Trophoblast cell (in vitro differentiated cells and primary cell): ENCODE measurements around the gene UST.
"Not testable (repeated sequence)": the region's sequence is repeated elsewhere in the genome, so short reads cannot be mapped to it uniquely, and the experiment has no call there.

ENCODE experiments used
- DNase-seq, 2 donors: peaks; one replicate each; pipeline ENCODE4 v3.0.0-alpha.2; 2016
- H2AFZ ChIP-seq: 2 replicates; pipeline ENCODE4 v1.6.1; 2013; ENCODE audit warnings: low read length, moderate library complexity, mild to moderate bottlenecking; ENCODE audit not compliant: insufficient read depth, poor library complexity
- H2AK5ac ChIP-seq: 2 replicates; pipeline ENCODE4 v1.6.1; 2013; ENCODE audit warnings: mild to moderate bottlenecking, low read length
- H2BK120ac ChIP-seq: 2 replicates; pipeline ENCODE4 v1.6.1; 2013; ENCODE audit warnings: low read length, mild to moderate bottlenecking, moderate library complexity; ENCODE audit not compliant: insufficient read depth, poor library complexity
- H2BK12ac ChIP-seq: 2 replicates; pipeline ENCODE4 v1.6.1; 2013; ENCODE audit warnings: mild to moderate bottlenecking, low read length, moderate library complexity
- H2BK5ac ChIP-seq: 2 replicates; pipeline ENCODE4 v1.6.1; 2013; ENCODE audit warnings: low read length, low read depth, moderate library complexity, mild to moderate bottlenecking; ENCODE audit not compliant: poor library complexity
- H3K14ac ChIP-seq: 2 replicates; pipeline ENCODE4 v1.6.1; 2013; ENCODE audit warnings: mild to moderate bottlenecking, low read length
- H3K18ac ChIP-seq: 2 replicates; pipeline ENCODE4 v1.6.1; 2013; ENCODE audit warnings: mild to moderate bottlenecking, low read length
- H3K23ac ChIP-seq: 2 replicates; pipeline ENCODE4 v1.6.1; 2013; ENCODE audit warnings: low read length
- H3K27ac ChIP-seq: 2 replicates; pipeline ENCODE4 v1.5.1; 2013; ENCODE audit warnings: low read depth, mild to moderate bottlenecking, inconsistent platforms, low read length, moderate library complexity
- H3K27me3 ChIP-seq: 2 replicates; pipeline ENCODE4 v1.6.1; 2013; ENCODE audit warnings: inconsistent platforms, mild to moderate bottlenecking, low read length, moderate library complexity; ENCODE audit not compliant: insufficient read depth
- H3K36me3 ChIP-seq, 2 experiments: 1 replicate in 1 of 2; 2 replicates in 1 of 2; pipeline ENCODE4 v1.6.1; 2013; ENCODE audit warnings: low read length in 2 of 2, mild to moderate bottlenecking in 2 of 2, moderate library complexity in 1 of 2; ENCODE audit not compliant: insufficient read depth in 2 of 2, control insufficient read depth in 1 of 2
- H3K4ac ChIP-seq: 2 replicates; pipeline ENCODE4 v1.6.1; 2013; ENCODE audit warnings: low read depth, mild to moderate bottlenecking, low read length, moderate library complexity
- H3K4me1 ChIP-seq, 2 experiments: 1 replicate in 1 of 2; 2 replicates in 1 of 2; pipeline ENCODE4 v1.6.1; 2013; ENCODE audit warnings: low read length in 2 of 2, mild to moderate bottlenecking in 2 of 2, moderate library complexity in 1 of 2; ENCODE audit not compliant: insufficient read depth in 2 of 2, control insufficient read depth in 1 of 2
- H3K4me2 ChIP-seq: 2 replicates; pipeline ENCODE4 v1.6.1; 2013; ENCODE audit warnings: inconsistent platforms, mild to moderate bottlenecking, low read length, moderate library complexity
- H3K4me3 ChIP-seq: 2 replicates; pipeline ENCODE4 v1.5.1; 2013; ENCODE audit warnings: mild to moderate bottlenecking, low read depth, low read length, inconsistent platforms
- H3K79me1 ChIP-seq: one replicate; pipeline ENCODE4 v1.6.1; 2013; ENCODE audit warnings: low read length
- H3K79me2 ChIP-seq: 2 replicates; pipeline ENCODE4 v1.6.1; 2013; ENCODE audit warnings: low read length, mild to moderate bottlenecking; ENCODE audit not compliant: control insufficient read depth, insufficient read depth, poor library complexity
- H3K9ac ChIP-seq: 2 replicates; pipeline ENCODE4 v1.6.1; 2013; ENCODE audit warnings: mild to moderate bottlenecking, low read length
- H3K9me3 ChIP-seq: 2 replicates; pipeline ENCODE4 v1.6.1; 2013; ENCODE audit warnings: low read depth, mild to moderate bottlenecking, control low read depth, inconsistent platforms, low read length; ENCODE audit not compliant: insufficient read depth
- H4K12ac ChIP-seq: 2 replicates; pipeline ENCODE4 v1.6.1; 2013; ENCODE audit warnings: low read depth, mild to moderate bottlenecking, low read length, moderate library complexity
- H4K8ac ChIP-seq: 2 replicates; pipeline ENCODE4 v1.6.1; 2013; ENCODE audit warnings: low read depth, mild to moderate bottlenecking, low read length, moderate library complexity
- H4K91ac ChIP-seq: one replicate; pipeline ENCODE4 v1.6.1; 2013; ENCODE audit warnings: low read depth, mild to moderate bottlenecking, low read length, moderate library complexity
- WGBS: extraction: QIAGEN DNeasy Blood & Tissue Kit; methylation state at CpG from one replicate; pipeline ENCODE4 v1.1.7; 2013; ENCODE audit warnings: missing lambda C conversion rate; ENCODE audit not compliant: insufficient read length, insufficient coverage; ENCODE audit errors: extremely low coverage; 5-methylcytosine and 5-hydroxymethylcytosine counted together

UST gene

DNA sequence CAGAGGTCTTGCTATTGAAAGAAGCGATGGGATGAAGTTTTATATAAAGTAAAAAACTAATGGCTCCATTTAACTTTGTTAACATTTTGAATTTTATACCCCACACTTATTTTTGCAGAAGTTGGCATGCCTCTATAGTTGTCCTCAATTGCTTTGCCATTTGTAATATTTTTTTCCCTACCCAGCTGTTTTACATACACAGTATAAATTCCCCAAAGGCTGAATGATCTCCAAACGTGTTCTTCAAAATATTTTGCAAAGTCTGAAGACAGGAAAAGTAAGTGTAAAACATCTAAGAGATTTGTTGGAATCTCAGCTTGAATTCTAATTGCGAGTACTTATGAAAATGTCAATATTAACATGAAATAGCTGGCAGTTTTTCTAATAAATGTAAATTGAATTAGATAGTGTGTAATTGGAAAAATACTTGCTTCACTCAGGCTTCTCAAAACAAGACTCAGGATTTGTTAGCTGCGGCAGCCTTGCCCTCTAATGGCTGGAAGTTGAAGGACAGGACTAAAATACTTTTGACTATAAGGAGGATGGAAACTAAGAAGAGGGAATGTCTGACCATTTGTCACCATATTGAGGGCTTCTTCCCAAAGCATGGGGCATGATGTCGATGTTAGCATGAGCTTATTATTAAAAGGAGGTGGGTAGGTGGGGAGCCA lies 226.8 kb downstream of the UST start:
- no peak overlapping the region for H4K12ac ChIP-seq
- H3K4ac ChIP-seq = no peak overlapping the region
- no peak overlapping the region for H2BK120ac ChIP-seq
- no peak overlapping the region for H4K91ac ChIP-seq
- H3K4me3 ChIP-seq = no peak overlapping the region
- H3K36me3 ChIP-seq = no peaks in the 10 kb centered on the region
- peaks cover 0 to 2% of the 10 kb centered on the region in 2 experiments for H3K4me1 ChIP-seq
- H3K23ac ChIP-seq = no peak overlapping the region
- DNase-seq = peak in 1 of 2 donors; percentile 52
- H3K79me1 ChIP-seq = no peaks in the 10 kb centered on the region
- H3K27me3 ChIP-seq = no peaks in the 10 kb centered on the region
- no peak overlapping the region for H2AK5ac ChIP-seq
- no peak overlapping the region for H3K9ac ChIP-seq
- H4K8ac ChIP-seq = no peak overlapping the region
- WGBS = no CpG with 5 or more reads among the region's 5 CpGs
- no peaks in the 10 kb centered on the region for H3K9me3 ChIP-seq
- no peaks in the 10 kb centered on the region for H3K79me2 ChIP-seq
- H3K14ac ChIP-seq = no peak overlapping the region
- no peak overlapping the region for H3K18ac ChIP-seq
- no peak overlapping the region for H3K4me2 ChIP-seq
- no peak overlapping the region for H2BK5ac ChIP-seq
- H2AFZ ChIP-seq = no peak overlapping the region
- H2BK12ac ChIP-seq = no peak overlapping the region
- no peak overlapping the region for H3K27ac ChIP-seq

DNA sequence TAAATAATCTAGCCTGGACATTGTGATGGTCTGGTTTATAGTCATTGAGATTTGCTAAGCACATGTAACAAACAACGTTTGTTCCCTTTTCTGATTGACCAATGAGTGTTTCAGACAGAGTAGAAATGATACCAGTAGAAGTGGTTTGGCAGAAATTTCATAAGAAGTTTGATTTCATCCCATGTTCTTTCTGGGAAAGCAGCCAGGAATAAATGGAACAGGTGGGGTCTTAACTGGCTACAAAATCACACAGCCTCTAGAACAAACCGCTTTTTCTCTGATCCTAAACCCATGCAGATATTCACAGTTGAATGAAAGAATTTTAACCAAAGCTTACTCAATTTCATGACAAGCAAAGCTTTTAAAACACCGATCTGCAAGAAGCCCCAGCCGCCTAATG lies 227.5 kb downstream of the UST start:
- Histone ChIP-seq H2BK12ac (no peak overlapping the region), H3K4ac (no peak overlapping the region), H2BK5ac (no peak overlapping the region), H2AFZ (no peak overlapping the region), H4K8ac (no peak overlapping the region), H4K12ac (no peak overlapping the region), H3K23ac (no peak overlapping the region), H3K4me2 (no peak overlapping the region), H2AK5ac (no peak overlapping the region), H3K27me3 (no peaks in the 10 kb centered on the region), H3K36me3 (no peaks in the 10 kb centered on the region), H3K4me1 (peaks cover 0 to 2% of the 10 kb centered on the region in 2 experiments), H4K91ac (no peak overlapping the region), H3K14ac (no peak overlapping the region), H3K4me3 (no peak overlapping the region), H3K27ac (no peak overlapping the region), H3K9me3 (no peaks in the 10 kb centered on the region), H3K18ac (no peak overlapping the region), H3K9ac (no peak overlapping the region), H3K79me1 (no peaks in the 10 kb centered on the region), H3K79me2 (no peaks in the 10 kb centered on the region), H2BK120ac (no peak overlapping the region)
- no CpG with 5 or more reads among the region's 4 CpGs for WGBS
- DNase-seq = no peak

DNA sequence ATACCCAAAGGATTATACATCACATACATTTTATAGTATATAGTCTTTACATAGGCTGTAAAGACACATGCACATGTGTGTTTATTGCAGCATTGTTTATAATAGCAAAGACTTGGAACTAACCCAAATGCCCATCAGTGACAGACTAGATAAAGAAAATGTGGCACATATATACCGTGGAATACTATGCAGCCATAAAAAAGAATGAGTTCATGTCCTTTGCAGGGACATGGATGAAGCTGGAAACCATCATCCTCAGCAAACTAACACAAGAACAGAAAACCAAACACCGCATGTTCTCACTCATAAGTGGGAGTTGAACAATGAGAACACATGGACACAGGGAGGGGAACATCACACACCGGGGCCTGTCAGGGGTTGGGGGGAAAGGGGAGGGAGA lies 231.5 kb downstream of the UST start:
- not testable (repeated sequence) for H3K18ac ChIP-seq, H4K8ac ChIP-seq, H3K4me3 ChIP-seq, H3K79me1 ChIP-seq, H4K91ac ChIP-seq, DNase-seq, H2BK12ac ChIP-seq, H3K4me2 ChIP-seq, H3K79me2 ChIP-seq, H2AK5ac ChIP-seq, H2BK5ac ChIP-seq, H3K4ac ChIP-seq, H3K36me3 ChIP-seq, H4K12ac ChIP-seq, H3K9ac ChIP-seq, H2BK120ac ChIP-seq, H3K14ac ChIP-seq, H3K23ac ChIP-seq, H3K9me3 ChIP-seq, H3K27me3 ChIP-seq, H3K4me1 ChIP-seq, H2AFZ ChIP-seq, H3K27ac ChIP-seq
- no CpG with 5 or more reads among the region's 3 CpGs for WGBS

DNA sequence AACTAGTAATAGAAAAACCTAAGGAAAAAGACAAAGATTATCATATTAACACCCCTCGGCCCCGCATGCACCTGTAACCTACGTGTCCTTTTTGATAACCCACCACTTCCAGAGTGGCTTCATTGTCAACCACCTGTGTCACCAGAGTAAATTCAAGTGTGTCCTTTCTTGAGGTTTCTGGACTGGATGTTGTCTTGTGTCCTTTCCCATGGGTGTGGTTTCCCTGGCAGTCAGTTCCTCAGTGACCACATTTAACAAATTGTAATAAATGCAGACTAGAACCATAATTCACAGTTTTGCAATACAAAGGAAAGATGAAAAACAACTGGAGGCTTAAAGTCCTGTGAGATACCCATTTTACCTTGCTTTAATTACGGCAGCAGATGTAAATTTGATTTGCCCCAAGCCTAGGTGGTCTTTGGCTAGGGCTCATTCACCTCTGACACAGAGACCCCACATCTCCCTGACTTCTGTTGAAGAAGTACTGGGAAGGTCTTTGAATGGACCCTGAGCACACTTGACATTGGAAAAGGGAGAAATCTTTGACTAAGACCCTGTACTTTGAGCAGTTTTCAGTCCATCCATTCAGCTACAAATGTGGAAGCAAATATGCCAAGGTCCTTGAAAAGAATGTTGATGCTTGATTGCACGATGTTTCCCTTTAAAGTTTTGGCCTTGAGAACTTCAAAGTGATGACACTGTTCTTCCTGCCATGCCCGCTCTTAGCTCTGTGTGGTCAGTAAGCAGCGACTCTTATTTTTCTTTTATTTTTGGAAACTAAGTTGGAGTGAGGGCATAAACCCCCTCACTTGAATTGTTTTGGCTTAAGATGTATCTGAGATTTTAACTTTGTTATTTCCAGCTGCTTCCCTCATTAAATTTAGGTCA lies 232.4 kb downstream of the UST start:
- H3K4me2 ChIP-seq = no peak overlapping the region
- H2AK5ac ChIP-seq = no peak overlapping the region
- no peaks in the 10 kb centered on the region for H3K36me3 ChIP-seq
- H2AFZ ChIP-seq = no peak overlapping the region
- H3K27ac ChIP-seq = no peak overlapping the region
- H3K4me3 ChIP-seq = no peak overlapping the region
- no peak overlapping the region for H4K91ac ChIP-seq
- H2BK12ac ChIP-seq = no peak overlapping the region
- H4K12ac ChIP-seq = no peak overlapping the region
- no peak overlapping the region for H3K4ac ChIP-seq
- H3K14ac ChIP-seq = no peak overlapping the region
- no peaks in the 10 kb centered on the region for H3K79me1 ChIP-seq
- no peak for DNase-seq
- no peak overlapping the region for H3K18ac ChIP-seq
- no peak overlapping the region for H2BK5ac ChIP-seq
- H3K27me3 ChIP-seq = no peaks in the 10 kb centered on the region
- H3K9me3 ChIP-seq = no peaks in the 10 kb centered on the region
- H3K9ac ChIP-seq = no peak overlapping the region
- WGBS = no CpG with 5 or more reads among the region's 7 CpGs
- no peak overlapping the region for H4K8ac ChIP-seq
- H2BK120ac ChIP-seq = no peak overlapping the region
- H3K4me1 ChIP-seq = no peaks in the 10 kb centered on the region
- no peaks in the 10 kb centered on the region for H3K79me2 ChIP-seq
- H3K23ac ChIP-seq = no peak overlapping the region
